ENCODE data around the gene PLA2G2A. TPM values are rescaled to one million over a fixed set of nuclear protein-coding genes. Genes with fewer than 3 reads are reported as not detected.

PLA2G2A gene
- total and polyA plus RNA-seq, 2 of the 8 experiments (the other 6 are each of a cell fraction or from before 2014, with no cell fraction given), result 0.69 to 3.7 TPM

GRCh38 chr1:19978143-19978542 lies 1.3 kb downstream of the PLA2G2A start:
- Histone ChIP-seq H4K20me1 (replicated peaks in 1 of 2; ENCODE audit: control insufficient read depth in 1 of 2, insufficient read depth in 2 of 2, low read length in 2 of 2) (no peaks in the 10 kb centered on the region), H3K4me3 (ENCODE audit: extremely low read depth in 1 of 4, insufficient read depth in 2 of 4, low read depth in 3 of 4, low read length in 4 of 4) (no peak overlapping the region), H3K14ac (ENCODE audit: insufficient read length) (no peak overlapping the region), H2BK20ac (ENCODE audit: low read length) (0 out of 2 replicates have a peak overlapping the region, but pooled peaks have one; percentile 29), H3K27me3 (replicated peaks in 1 of 4; ENCODE audit: control insufficient read depth in 3 of 4, extremely low read depth in 1 of 4, insufficient read depth in 3 of 4, low read length in 3 of 4) (no peaks in the 10 kb centered on the region), H3K9ac (replicated peaks in 1 of 4; ENCODE audit: extremely low read depth in 1 of 4, low read depth in 3 of 4, low read length in 3 of 4) (no peak overlapping the region), H3K23ac (ENCODE audit: insufficient read length) (no peak overlapping the region), H2AFZ (ENCODE audit: low read length) (no peak overlapping the region), H2BK15ac (ENCODE audit: low read length) (no peak overlapping the region), H3K56ac (replicated peaks; ENCODE audit: insufficient read length, low read depth, low read length) (no peak overlapping the region), H2BK12ac (ENCODE audit: low read depth, low read length) (peak overlapping the region; percentile 80; the same call in 1 of the 2 replicates), H3K79me2 (ENCODE audit: control insufficient read depth in 1 of 2, insufficient read depth in 2 of 2, low read length in 2 of 2) (no peaks in the 10 kb centered on the region), H3K4ac (replicated peaks; ENCODE audit: insufficient read length, low read depth, low read length) (no peak overlapping the region), H4K5ac (ENCODE audit: insufficient read length, low read depth, low read length) (no peak overlapping the region), H3K9me3 (ENCODE audit: insufficient read depth in 2 of 2, low read depth in 1 of 2, low read length in 1 of 2) (no peaks in the 10 kb centered on the region), H3K4me2 (ENCODE audit: insufficient read depth in 1 of 2, low read depth in 2 of 2, low read length in 2 of 2) (no peak overlapping the region), H3K4me1 (replicated peaks in 1 of 4; ENCODE audit: control insufficient read depth in 3 of 4, insufficient read depth in 4 of 4, low read length in 3 of 4) (peaks cover 0 to 11% (median 6%) of the 10 kb centered on the region in 4 experiments; a peak in 4 of 7 replicates), H3K27ac (ENCODE audit: low read depth, low read length) (no peak overlapping the region), H3K79me1 (ENCODE audit: low read depth, low read length) (no peaks in the 10 kb centered on the region), H3K36me3 (ENCODE audit: control insufficient read depth in 2 of 4, insufficient read depth in 4 of 4, low read length in 3 of 4) (no peaks in the 10 kb centered on the region), H2AK5ac (ENCODE audit: low read depth, low read length) (no peak overlapping the region), H2BK120ac (replicated peaks; ENCODE audit: low read depth, low read length) (no peak overlapping the region), H2BK5ac (ENCODE audit: low read depth, low read length) (no peak overlapping the region), H3K18ac (ENCODE audit: extremely low read depth, low read length) (no peak overlapping the region; the same call in none of the 2 replicates), H4K91ac (replicated peaks; ENCODE audit: insufficient read length, low read length) (no peak overlapping the region), H3K23me2 (ENCODE audit: low read depth, low read length) (no peaks in the 10 kb centered on the region), H4K8ac (ENCODE audit: extremely low read depth, insufficient read depth, low read length) (no peak overlapping the region)
- no peak for FAIRE-seq
- no peak for DNase-seq (ENCODE audit: low read depth in 1 of 2, low spot score in 2 of 2)
- CTCF ChIA-PET (ENCODE audit: partially characterized antibody), result interaction anchor here (1.1 to 6.5 kb wide), 10 partner anchors 8 to 217 kb away, joined by 3 to 89 read pairs (median 5); no protein-coding TSS in a partner anchor
- POLR2A ChIA-PET (ENCODE audit: partially characterized antibody), result interaction anchor here (1.3 kb wide), 1 partner anchor 12 kb away, joined by 3 read pairs; no protein-coding TSS in a partner anchor
- WGBS, 2 experiments (ENCODE audit: extremely low coverage in 1 of 2, insufficient coverage in 1 of 2, insufficient read length in 1 of 2, insufficient replicate concordance in 2 of 2, low coverage in 1 of 2, low lambda C conversion rate in 2 of 2, missing lambda C conversion rate in 1 of 2), result 86% methylated on average over 7 of the region's 9 CpGs; no CpG with 5 or more reads in 1 of the 2 experiments
- TF ChIP-seq SP4 (IDR thresholded peaks at IDR 0.05; ENCODE audit: low read length) (no peak), ATF2 (IDR thresholded peaks at IDR 0.05; ENCODE audit: low read length) (no peak), POLR2AphosphoS5 (IDR thresholded peaks at IDR 0.05; ENCODE audit: low read depth, low read length) (no peak), MAFK (IDR thresholded peaks at IDR 0.05; ENCODE audit: low read depth, low read length) (no peak), JUN (IDR thresholded peaks at IDR 0.05; ENCODE audit: low read depth, low read length) (no peak), USF2 (IDR thresholded peaks at IDR 0.05; ENCODE audit: low read length) (no peak), GABPA (IDR thresholded peaks at IDR 0.05; ENCODE audit: borderline replicate concordance, insufficient read depth, low read length) (no peak), TAF7 (optimal IDR thresholded peaks at IDR 0.05; ENCODE audit: borderline replicate concordance, low read depth, low read length) (no peak), SP2 (IDR thresholded peaks at IDR 0.05; ENCODE audit: low read length) (no peak), SIRT6 (IDR thresholded peaks at IDR 0.05; ENCODE audit: low read length) (no peak), MAX (IDR thresholded peaks at IDR 0.05) (no peak), KDM5A (IDR thresholded peaks at IDR 0.05; ENCODE audit: low read length) (no peak)
